ENCODE data around the gene CDH15. TPM values are rescaled to one million over a fixed set of nuclear protein-coding genes. Genes with fewer than 3 reads are reported as not detected.
"Not testable (repeated sequence)": the region's sequence is repeated elsewhere in the genome, so short reads cannot be mapped to it uniquely, and the experiment has no call there.

Gene CDH15
- total RNA-seq, 1 experiment from 2014 or later = 1.5 TPM

GRCh38 chr16:89191033-89191900 lies 19.7 kb downstream of the CDH15 start:
- no peaks in the 10 kb centered on the region for H3K36me3 ChIP-seq (ENCODE audit: low read depth, low read length)
- H3K4me2 ChIP-seq (ENCODE audit: low read length) = no peak overlapping the region
- H3K79me2 ChIP-seq (ENCODE audit: low read length) = no peaks in the 10 kb centered on the region
- no peak overlapping the region for H3K9ac ChIP-seq (ENCODE audit: low read length)
- no peak for DNase-seq
- no peaks in the 10 kb centered on the region for H3K9me2 ChIP-seq (replicated peaks; ENCODE audit: low read length)
- POLR2A ChIA-PET (ENCODE audit: unreplicated experiment) = no interaction called here
- BruUV-seq (replicated peaks) = TSS peak; percentile 49
- H3K4me1 ChIP-seq (ENCODE audit: insufficient read depth, low read length) = no peaks in the 10 kb centered on the region
- H2AFZ ChIP-seq (ENCODE audit: low read length) = no peak overlapping the region
- CTCF ChIA-PET = no interaction called here
- ATAC-seq = no peak
- TF ChIP-seq EZH2phosphoT487 (IDR thresholded peaks at IDR 0.05; ENCODE audit: borderline replicate concordance, low read length) (no peak), EZH2 (IDR thresholded peaks at IDR 0.05; ENCODE audit: low read length, unreplicated experiment) (no peak), CTCF (conservative IDR thresholded peaks at IDR 0.05; ENCODE audit: low read depth, low read length) (no peak)
- no peaks in the 10 kb centered on the region for H3F3A ChIP-seq (ENCODE audit: low read length, unreplicated experiment)
- intact Hi-C loops (cut with micrococcal nuclease) = no loop called here
- H3K27me3 ChIP-seq (ENCODE audit: low read length) = no peaks in the 10 kb centered on the region
- H3K27ac ChIP-seq (ENCODE audit: low read length) = no peak overlapping the region
- no peaks in the 10 kb centered on the region for H3K9me3 ChIP-seq (ENCODE audit: low read length)
- no peaks in the 10 kb centered on the region for H4K20me1 ChIP-seq (ENCODE audit: low read length)
- no peak overlapping the region for H3K4me3 ChIP-seq (ENCODE audit: low read length)

GRCh38 chr16:89191901-89192185 lies 20.3 kb downstream of the CDH15 start:
- intact Hi-C loops (cut with micrococcal nuclease) = no loop called here
- no peaks in the 10 kb centered on the region for H3K9me2 ChIP-seq (replicated peaks; ENCODE audit: low read length)
- H4K20me1 ChIP-seq (ENCODE audit: low read length) = no peaks in the 10 kb centered on the region
- H3K36me3 ChIP-seq (ENCODE audit: low read depth, low read length) = no peaks in the 10 kb centered on the region
- ATAC-seq = no peak
- no peaks in the 10 kb centered on the region for H3F3A ChIP-seq (ENCODE audit: low read length, unreplicated experiment)
- no peaks in the 10 kb centered on the region for H3K79me2 ChIP-seq (ENCODE audit: low read length)
- no peak for DNase-seq
- peak overlapping the region; percentile 67 for H3K4me3 ChIP-seq (ENCODE audit: low read length)
- TF ChIP-seq CTCF (conservative IDR thresholded peaks at IDR 0.05; ENCODE audit: low read depth, low read length) (no peak), EZH2 (IDR thresholded peaks at IDR 0.05; ENCODE audit: low read length, unreplicated experiment) (no peak), EZH2phosphoT487 (IDR thresholded peaks at IDR 0.05; ENCODE audit: borderline replicate concordance, low read length) (no peak)
- no TSS peak for BruUV-seq (replicated peaks)
- no peaks in the 10 kb centered on the region for H3K27me3 ChIP-seq (ENCODE audit: low read length)
- H3K9ac ChIP-seq (ENCODE audit: low read length) = peak overlapping the region; percentile 68
- H3K4me2 ChIP-seq (ENCODE audit: low read length) = peak overlapping the region; percentile 89
- H2AFZ ChIP-seq (ENCODE audit: low read length) = peak overlapping the region; percentile 65; the same call in 1 of the 2 replicates
- H3K27ac ChIP-seq (ENCODE audit: low read length) = no peak overlapping the region
- ChIA-PET CTCF (no interaction called here), POLR2A (ENCODE audit: unreplicated experiment) (no interaction called here)
- H3K9me3 ChIP-seq (ENCODE audit: low read length) = no peaks in the 10 kb centered on the region
- H3K4me1 ChIP-seq (ENCODE audit: insufficient read depth, low read length) = no peaks in the 10 kb centered on the region

GRCh38 chr16:89192186-89192955 lies 20.8 kb downstream of the CDH15 start:
- H3K9me3 ChIP-seq (ENCODE audit: low read length); H3F3A ChIP-seq (ENCODE audit: low read length, unreplicated experiment); H3K79me2 ChIP-seq (ENCODE audit: low read length); H3K27ac ChIP-seq (ENCODE audit: low read length); intact Hi-C loops (cut with micrococcal nuclease); BruUV-seq (replicated peaks); H3K27me3 ChIP-seq (ENCODE audit: low read length); H3K4me1 ChIP-seq (ENCODE audit: insufficient read depth, low read length); H3K9me2 ChIP-seq (replicated peaks; ENCODE audit: low read length); H3K36me3 ChIP-seq (ENCODE audit: low read depth, low read length); H4K20me1 ChIP-seq (ENCODE audit: low read length): not testable (repeated sequence)
- peak; percentile 49 for ATAC-seq
- Histone ChIP-seq H3K4me3 (ENCODE audit: low read length) (peak overlapping the region; percentile 67), H2AFZ (ENCODE audit: low read length) (peak overlapping the region; percentile 65; the same call in 1 of the 2 replicates), H3K9ac (ENCODE audit: low read length) (peak overlapping the region; percentile 68), H3K4me2 (ENCODE audit: low read length) (peak overlapping the region; percentile 89)
- CTCF ChIA-PET = interaction anchor here (0.6 to 1.4 kb wide), 3 partner anchors 9 to 408 kb away, joined by 3 read pairs; partner anchors contain the start of gene ZNF778
- DNase-seq = peak; percentile 91
- POLR2A ChIA-PET (ENCODE audit: unreplicated experiment) = interaction anchor here (0.5 to 1.2 kb wide), 4 partner anchors 21 to 104 kb away, joined by 5 to 15 read pairs (median 6); partner anchors contain the start of gene ZNF778
